Stimulated activated CD8-positive, alpha-beta memory T cell treated with anti-CD3 and anti-CD28 coated beads, Interleukin-15, amount 100 ng/mL, for 48 hours (primary cell): ENCODE results near the gene MAJIN.
"Not testable (repeated sequence)": the region's sequence is repeated elsewhere in the genome, so short reads cannot be mapped to it uniquely, and the experiment has no call there.

Source experiments
- DNase-seq, 2 donors: peaks; one replicate each; pipeline ENCODE4 v3.0.0-alpha.2; 2020; ENCODE audit warnings: low read depth in 2 of 2

MAJIN gene

DNA sequence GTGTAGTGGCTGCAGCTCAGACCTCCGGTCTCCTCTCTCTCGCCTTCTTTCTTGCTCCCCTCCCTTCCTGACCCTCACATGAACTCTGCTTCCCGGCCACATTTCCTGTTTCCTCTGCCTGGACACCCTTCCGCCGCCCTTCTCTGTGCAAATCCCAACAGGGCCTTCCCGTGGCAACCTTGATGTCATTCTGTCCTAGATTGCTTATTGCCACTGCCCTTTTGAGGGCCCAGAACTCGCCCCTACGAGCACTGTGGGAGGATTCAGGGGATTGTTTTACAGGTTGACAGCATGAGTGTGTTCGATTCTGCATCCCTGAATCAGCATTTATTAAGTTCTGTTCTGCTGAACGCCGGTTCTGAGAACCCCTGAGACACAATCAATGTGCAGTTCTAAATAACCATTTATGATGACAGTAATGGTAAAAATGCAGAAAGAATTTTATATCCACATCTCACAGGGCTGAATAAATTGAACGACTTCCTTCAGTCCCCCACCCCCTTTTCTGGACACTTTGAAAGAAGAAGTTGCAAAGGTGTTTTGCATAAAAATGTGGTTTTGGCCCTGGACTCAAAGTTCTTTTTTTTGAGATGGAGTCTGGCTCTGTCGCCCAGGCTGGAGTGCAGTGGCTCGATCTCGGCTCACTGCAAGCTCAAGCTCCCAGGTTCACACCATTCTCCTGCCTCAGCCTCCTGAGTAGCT lies 18.5 kb upstream of the MAJIN start:
- DNase-seq = no peak

DNA sequence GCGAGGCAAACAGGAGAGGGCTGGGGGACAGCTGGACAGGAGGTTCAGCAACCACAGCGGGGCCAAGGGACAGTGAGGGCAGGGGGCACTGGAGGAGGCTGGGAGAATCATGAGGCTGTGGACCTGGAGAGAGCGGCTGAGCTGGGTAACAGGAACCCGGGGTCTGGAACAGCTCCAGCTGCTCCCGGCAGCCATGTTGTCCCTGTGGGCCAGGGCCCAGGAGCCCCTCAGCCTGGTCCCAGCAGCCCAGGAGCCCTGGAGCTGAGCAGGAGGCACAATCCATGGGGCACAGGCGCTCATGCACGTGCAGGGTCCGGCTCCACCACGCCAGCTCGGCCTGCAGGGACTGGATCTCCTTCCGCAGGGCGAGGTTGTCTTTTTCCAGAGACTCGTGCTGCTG lies 17.5 kb upstream of the MAJIN start:
- no peak for DNase-seq

DNA sequence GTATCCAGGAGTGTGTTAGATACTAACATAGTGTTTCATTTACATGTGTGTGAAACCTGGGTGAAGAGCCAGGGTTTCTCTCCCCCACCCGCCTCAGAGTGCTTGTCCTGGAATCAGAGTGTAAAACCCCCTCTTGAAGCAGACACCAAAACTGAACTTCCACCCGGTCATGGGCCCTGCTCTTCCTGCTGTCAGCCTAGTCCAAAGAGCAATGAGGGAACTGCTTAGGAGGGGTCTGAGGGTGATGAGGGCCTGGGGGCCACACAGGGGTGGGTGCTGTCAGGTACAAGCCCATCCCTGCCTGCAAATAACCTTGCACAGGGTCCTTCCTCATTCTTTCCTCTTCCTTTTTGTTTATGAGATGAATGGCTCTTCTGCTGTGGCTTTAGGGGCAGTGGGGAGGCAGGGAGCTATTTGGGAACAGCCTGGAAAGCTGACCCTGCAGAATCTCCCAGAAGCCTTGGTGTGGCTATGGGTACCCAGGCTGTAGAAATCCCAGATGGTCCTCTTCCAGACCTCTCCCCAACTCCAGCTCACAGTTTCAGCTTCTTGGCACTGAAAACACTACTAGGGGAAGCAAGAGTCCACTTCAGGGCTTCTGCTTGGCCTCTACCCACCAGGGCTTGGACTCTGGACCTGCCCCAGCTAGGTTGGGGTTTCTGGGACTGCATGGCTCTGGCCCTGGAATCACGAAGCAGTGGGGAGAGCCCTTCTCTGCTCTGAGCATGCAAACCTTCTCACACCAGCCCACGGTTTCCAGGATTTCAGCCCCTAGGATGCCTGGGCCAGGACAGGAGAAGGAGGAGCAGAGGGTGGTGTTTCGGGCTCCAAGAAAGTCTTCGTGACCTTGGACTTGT lies 16.3 kb upstream of the MAJIN start:
- DNase-seq = no peak

DNA sequence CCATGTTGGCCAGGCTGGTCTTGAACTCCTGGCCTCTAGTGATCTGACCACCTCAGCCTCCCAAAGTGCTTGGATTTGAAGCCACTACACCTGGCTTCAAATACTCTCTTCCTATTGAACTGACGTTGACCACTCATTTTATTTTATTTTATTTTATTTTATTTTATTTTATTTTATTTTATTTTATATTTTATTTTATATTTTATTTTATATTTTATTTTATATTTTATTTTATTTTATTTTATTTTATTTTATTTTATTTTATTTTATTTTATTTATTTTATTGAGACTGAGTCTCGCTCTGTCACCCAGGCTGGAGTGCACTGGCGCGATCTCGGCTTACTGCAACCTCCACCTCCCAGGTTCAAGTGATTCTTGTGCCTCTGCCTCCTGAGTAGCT lies 11.4 kb upstream of the MAJIN start:
- not testable (repeated sequence) for DNase-seq

DNA sequence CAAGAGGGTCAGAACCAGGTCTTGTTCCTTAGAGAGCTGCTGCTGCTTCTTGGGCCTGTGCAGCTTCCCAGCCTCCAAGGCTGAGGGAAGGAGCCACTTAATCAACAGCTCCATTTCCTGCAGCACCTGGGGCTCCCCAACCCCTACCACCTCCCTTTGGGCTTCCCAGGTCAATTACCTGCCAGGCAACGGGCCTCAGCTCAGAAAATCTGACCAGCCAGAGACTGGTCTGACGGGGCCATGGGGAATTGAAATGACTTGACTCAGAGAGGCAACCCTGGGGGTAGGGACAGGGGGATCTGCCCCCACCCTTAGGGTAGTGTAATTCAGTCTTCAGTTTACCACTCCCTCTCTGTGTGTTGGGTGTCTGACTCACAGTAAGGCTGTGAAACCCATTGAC lies 4.7 kb upstream of the MAJIN start:
- no peak for DNase-seq

DNA sequence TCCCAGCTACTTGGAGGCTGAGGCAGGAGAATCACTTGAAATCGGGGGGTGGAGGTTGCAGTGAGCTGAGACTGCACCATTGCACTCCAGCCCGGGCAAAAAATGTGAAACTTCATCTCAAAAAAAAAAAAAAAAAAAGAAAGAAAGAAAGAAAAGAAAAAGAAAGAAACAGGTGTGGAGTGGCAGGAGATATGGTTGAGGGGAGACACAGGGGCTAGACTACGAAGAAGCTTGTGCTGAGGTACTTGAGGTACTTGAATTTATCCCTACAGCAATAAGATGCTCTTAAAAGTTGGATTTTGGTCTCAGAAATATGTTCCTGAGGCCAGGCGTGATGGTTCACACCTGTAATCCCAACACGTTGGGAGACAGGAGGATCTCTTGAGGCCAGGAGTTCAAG lies 2.2 kb upstream of the MAJIN start:
- DNase-seq = no peak

DNA sequence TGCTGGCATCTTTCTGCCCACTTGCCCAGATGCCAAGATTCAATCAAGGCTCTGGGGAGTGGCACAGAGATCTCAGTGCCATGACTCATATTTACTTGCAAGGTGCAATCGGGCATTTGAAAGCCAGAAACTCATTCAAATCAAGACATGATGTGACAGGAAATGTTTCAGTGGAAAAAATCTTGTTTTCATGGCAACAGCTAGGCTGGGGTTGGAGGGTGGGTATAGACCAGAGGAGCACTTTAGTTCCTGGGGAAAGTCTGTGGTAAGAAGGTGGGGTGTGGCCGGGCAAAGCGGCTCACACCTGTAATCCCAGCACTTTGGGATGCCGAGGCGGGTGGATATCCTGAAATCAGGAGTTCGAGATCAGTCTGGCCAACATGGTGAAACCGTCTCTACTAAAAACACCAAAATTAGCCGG lies 1.2 kb downstream of the MAJIN start:
- DNase-seq = peak; percentile 13 to 18

DNA sequence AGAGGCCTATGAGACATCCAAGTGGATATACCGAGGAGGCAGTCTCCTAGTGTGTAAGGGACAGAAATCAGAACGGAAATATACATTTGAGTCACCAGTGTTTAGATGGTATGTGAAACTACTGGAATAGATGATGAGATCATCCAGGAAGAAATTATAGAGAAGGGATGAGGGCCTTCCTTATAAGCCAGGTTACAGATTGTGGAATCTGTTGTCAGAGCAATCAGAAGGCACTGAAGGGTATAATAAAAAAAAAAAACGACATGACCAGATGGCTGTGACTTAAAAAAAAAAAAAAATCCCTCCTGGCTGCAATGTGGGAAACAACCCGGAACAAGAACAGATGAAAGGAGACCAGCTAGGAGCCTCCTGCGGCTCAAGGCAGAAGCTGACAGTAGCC lies 2.7 kb downstream of the MAJIN start:
- no peak for DNase-seq

DNA sequence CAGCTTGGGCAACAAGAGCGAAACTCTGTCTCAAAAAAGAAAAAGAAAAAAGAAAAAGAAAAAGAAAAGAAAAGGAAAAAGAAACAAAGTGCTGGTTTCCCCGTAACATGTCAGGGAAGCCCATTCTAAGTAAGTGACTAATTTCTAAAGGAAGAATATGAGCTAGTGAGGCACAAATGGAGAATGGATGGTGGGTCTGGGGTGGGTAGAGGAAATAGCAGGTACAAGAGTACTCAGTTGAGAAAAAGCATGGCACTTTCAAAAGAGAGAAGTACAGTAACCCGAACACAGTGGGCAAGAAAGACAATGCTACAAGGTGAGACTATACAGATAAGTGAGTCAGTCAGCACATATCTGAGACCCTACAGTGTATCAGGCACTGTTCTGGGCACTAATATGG lies 4.5 kb downstream of the MAJIN start:
- DNase-seq = no peak

DNA sequence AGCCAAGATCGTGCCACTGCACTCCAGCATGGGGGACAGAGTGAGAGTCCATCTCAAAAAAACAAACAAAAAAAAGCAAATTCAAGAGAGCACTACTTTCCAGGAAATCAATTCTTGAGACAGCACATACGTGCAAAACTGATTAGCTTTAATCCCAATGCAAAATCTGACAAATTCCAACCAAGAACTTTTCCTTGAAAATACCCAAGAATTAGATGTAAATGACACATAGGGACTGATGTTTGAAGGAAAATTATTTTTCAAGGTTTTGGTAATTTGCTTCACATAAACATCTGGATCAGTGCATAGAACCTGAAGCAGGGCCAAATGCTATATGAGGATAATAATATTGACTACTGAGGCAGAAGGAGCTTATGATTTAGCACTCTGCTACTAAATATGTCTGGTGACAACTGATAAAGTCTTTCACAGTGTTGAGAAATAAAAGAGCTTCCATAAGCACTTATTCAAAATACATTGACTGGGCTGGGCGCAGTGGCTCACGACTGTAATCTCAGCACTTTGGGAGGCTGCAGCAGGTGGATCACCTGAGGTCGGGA lies 8.8 kb downstream of the MAJIN start:
- DNase-seq = no peak

DNA sequence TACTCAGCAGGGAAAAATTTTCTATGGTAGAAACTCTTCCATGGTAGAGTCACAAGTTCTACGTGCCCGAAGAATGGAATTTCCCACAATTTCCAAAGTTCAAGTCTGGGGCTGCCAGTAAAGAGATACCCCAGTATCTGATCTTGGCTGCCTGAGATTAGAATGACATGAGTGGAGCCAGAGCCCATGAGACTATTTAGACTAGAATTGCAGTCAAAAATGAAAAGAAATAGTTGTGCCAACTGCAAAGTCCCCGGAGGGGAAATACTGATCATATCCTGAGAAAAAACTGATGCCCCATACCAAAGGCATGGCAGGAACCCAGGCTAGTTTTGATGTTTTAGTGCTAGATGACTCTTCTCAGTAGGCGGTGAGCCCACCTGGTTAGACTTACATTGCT lies 11.2 kb downstream of the MAJIN start:
- DNase-seq = no peak

DNA sequence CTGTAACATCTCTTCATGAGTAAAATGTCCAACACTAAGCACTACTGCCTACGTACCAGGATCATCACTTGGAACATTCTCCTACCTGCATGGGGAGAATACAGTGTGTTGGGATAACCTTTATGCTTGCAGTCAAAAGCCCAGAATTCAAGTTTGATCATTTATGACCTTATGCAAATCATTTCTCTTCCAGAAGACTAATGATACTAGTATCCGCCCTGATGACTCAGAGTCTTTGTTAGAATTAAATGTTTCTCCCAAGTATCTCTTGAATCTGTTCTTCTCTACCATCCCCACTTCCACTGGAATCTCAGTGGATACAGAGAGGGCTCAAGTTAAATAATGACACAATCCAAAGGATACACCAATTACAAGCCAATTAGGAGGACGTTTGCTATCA lies 12.4 kb downstream of the MAJIN start:
- no peak for DNase-seq

DNA sequence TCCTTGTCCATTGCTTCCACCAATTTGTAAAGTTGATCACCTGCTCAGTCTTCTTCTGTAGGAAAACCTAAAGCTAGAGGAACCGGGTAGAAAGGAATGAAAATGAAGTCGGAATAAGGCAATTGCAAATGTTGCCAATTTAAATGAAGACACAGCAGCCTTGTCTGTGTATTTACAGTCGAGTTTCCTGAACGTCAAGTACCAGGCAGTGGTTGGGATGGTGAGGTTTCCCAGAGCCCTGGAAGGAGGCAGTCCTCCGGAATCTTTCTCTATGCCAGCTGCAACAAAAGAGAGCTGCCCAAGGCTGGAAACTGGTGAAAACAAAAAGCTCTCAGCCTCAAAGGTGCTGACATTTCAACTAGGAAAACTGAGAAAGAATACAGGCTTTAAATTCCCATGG lies 17.7 kb downstream of the MAJIN start:
- DNase-seq = no peak

DNA sequence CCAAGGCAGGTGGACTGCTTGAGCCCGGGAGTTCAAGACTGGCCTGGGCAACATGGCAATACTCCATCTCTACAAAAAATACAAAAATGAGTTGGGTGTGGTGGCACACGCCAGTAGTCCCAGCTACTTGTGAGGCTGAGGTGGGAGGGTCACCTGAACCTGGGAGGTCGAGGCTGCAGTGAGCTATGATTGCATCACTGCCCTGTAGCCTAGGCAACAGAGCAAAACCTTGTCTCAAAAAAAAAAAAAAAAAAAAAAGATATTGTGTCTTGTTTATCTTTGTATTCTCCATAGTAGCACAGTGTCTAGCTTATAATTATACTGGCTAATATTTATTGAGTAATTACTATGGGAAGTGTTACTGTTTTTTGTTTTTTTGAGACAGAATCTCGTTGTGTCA lies 20.4 kb downstream of the MAJIN start:
- no peak for DNase-seq

DNA sequence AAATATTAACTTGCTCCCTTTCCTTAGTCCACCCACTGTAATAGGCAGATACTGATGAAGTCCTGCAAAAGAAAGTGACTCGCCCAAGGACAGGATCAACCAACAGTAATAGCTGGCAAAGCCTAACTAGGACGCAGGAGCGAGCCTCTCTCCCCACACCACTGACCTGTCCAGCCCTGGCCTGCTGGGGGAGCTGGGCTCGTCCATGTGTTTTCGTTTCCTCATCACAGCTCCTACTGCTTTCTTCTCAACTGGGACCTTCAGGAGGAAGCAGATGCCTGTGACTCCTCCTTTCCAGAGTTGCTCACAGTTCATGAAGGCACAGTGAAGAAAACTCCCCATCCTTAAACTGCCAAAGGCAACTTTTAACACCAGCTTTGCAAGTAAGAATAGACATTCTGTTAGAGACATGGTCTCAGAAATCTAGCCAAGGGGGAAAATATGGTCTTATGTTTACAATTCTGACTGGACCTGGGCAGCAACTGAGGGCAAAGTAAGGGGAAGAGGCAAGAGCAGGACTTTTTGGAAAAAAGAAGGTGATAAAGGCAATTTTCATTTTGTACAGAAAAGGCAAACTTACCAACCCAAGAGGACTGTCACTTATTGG lies 24.6 kb downstream of the MAJIN start:
- no peak for DNase-seq

DNA sequence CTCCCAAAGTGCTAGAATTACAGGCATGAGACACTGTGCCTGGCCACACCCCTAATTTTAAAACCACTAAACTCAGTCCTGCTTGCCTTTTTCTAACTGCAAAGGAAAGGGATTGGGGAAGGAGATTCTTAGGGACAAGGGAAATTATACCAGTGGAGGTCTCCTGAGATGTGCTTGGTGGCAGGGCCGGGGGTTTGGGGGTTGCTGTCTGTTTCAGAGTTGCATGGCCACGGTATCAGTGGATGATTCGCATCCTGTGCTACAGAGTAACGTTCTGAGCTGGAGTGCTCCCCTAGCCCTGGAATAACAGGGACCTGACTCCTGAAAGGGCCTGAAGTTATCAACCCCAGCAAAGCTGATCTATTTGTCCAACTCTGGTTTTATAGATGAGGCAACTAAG lies 35.4 kb downstream of the MAJIN start:
- no peak for DNase-seq

DNA sequence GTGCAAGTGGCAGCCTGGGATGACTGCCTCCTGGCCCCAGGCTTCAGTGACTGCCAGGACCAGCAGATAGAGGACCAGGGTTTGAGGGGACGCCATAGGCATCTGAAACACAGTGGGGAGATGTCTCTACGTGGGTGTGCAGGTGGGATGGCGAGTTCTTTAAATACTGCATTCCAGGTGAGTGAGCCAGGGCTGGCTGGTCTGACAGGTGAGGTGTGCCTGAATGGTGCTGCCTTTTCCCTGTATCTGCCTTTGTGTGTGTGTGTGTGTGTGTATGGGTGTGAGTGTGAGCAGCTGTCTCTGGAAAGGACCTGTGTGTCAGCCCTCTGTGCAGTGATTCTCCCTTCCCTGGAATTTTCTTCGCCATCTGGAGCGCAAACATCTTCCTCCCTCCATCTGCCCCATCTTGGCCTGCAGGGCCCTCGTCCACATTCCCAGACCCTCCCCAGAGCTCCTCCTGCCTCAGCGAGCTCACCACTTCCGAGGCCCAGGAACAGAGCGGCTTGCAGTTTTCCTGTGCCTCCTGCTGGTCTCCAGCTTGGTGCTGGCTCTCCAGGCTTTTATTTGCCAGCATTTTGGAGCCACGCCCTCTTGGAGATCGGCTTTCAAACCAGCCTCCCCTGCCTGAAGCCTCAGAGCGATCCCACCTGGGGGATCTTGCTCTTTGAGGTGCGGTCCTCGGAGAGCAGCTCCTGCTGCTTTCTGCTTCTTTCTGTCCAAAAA lies 36.4 kb downstream of the MAJIN start, which contains the start of gene GPHA2:
Gene GPHA2, minus strand, starts transcription at position 535 of the 723 bp plus-strand sequence. Its CDS starts 433 bp downstream, at position 102.
- no peak for DNase-seq

DNA sequence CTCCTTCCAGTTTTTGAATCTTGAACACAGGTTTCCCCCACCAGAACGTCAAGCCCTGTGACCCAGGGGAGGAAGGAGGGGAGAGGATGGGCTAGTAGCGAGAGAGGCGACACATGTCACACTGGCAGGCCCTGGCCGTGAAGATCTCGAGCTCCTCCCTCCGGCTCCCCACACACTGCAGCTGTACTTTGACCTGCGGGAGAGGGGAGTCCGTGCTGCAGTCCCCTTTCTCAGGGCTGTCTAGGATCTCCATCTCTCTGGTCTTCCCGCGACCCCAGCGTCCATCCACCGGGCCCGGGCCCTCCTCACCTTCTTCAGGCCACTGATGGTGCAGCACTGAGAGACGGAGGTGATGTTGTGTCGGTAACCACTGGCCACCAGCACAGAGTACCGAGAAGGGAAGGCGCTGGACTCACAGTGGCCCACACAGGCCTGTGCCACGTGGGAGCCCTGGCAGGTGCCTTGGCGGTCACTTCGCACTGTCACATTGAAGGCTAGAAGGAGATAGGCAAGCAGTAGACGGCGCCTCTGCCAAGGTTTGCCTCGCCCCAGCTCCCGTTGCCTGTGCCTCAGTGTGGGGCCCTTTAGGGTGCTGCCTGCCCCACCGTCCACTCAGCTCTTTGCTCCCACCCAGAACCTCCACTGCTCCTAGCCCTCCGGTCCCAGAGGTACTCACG lies 37.1 kb downstream of the MAJIN start:
- DNase-seq = no peak

DNA sequence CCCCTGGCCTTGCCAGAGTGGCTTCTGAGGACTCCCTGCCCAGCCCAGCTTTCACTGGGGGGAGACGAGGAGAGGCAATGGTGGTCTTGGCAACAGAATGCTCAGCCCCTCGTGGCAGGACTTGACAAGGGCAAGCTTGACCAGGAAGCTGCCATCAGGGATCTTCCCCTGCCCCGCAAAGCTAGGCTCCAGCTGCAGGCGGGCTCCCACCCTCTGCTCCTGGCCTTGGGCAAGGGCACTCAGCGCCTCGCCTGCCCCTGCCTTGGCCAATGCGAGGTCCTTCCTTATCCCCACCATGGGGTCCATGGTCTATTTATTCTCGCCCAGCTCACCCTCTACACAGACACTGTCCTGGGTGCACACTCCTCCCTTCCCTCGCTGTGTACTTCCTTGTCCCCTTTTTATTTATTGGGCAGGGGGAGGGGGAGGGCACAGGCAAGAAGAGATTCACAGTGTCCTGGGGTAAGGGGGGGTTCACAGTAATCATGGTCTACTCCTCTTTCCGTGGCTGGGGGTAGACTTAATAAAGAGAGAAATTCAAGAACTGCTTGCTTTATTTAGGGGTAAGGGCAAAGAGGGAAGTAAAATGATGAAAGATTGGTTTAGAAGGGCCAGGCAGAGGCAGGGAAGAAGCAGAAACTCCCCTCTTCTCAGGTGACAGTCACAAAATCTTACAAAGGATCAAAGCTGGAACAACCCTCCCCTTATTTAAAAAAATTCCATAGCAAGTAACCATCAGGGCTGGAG lies 37.8 kb downstream of the MAJIN start:
- no peak for DNase-seq

DNA sequence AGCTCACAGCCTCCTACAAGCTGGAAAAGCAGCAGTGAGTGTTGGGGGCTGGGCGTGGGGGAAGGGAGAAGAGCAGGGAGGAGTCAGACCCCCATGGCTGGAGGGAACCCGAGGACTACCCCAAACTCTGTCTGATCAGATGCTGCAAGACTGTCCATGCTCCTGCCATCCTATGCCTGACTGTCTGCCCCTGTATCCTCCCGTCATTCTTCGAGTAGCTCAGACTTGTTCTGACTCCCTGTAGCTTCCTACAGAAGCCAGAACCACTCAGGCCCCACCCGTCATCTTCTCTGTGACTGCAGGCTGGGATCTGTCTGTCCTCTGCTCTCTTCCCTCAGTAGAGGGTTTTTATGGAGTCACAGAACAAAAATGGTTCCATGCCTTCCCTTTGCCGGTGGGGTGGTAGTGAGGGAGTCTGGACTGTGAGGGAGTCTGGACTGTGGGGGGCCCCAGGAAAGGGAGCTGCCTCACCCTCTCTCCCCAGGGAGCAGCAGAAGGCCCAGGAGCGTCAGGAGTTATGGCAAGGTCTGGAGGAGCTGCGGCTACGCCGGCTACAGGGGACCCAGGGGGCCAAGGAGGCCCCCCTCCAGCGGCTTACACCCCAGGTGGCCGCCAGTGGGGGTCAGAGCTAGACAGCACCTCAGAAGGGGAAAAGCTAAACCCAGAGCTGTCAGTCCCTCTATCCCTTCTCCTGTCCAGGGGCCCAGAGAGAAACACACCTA lies 38.5 kb downstream of the MAJIN start:
- DNase-seq = no peak
